ENCODE results near the gene PPL.

The PPL gene

GRCh38 chr16:4880006-4880580 is 56.9 kb downstream of the PPL start:
- no peak overlapping the region for H3K4me3 ChIP-seq (ENCODE audit: low read length)
- no peak for TF ChIP-seq CTCF (IDR thresholded peaks at IDR 0.05; ENCODE audit: insufficient read depth, low read depth, low read length, missing control alignments)
- no peak for DNase-seq (ENCODE audit: low read depth)

DNA sequence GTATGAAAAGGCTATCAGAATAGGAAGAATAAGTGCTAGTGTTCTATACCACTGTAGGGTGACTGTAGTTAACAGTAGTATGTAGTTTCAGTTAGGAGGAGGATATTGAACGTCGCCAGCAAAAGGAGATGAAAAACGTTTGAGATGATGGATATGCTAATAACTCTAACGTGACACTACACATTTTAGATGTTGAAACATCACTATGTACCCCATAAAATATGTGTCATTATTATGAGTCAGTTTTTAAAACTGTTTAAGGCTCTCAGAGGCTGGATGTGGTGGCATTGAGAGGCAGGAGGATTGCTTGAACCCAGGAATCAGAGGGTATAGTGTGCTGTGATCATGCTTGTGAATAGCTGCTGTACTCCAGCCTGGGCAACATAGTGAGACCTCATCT is 57.9 kb downstream of the PPL start:
- no peak for DNase-seq (ENCODE audit: low read depth)
- no peak for TF ChIP-seq CTCF (IDR thresholded peaks at IDR 0.05; ENCODE audit: insufficient read depth, low read depth, low read length, missing control alignments)
- no peak overlapping the region for H3K4me3 ChIP-seq (ENCODE audit: low read length)

DNA sequence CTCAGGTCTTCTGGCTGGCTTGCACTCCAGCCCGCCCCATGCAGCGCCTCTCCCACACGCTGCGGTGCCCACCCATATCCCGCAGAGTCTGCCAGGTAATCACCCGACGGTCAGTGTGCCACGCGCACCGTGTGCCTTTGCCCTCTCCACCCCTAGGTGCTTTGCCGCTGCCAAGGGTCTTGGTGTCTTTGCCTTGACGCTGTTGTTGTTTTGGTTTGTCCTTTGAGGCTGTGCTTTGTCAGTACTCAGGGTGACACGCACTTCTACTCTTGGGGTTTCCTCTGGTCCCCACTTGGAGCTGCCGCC is 59.6 kb downstream of the PPL start:
- TF ChIP-seq CTCF (IDR thresholded peaks at IDR 0.05; ENCODE audit: insufficient read depth, low read depth, low read length, missing control alignments): no peak
- DNase-seq (ENCODE audit: low read depth): no peak
- H3K4me3 ChIP-seq (ENCODE audit: low read length): no peak overlapping the region

DNA sequence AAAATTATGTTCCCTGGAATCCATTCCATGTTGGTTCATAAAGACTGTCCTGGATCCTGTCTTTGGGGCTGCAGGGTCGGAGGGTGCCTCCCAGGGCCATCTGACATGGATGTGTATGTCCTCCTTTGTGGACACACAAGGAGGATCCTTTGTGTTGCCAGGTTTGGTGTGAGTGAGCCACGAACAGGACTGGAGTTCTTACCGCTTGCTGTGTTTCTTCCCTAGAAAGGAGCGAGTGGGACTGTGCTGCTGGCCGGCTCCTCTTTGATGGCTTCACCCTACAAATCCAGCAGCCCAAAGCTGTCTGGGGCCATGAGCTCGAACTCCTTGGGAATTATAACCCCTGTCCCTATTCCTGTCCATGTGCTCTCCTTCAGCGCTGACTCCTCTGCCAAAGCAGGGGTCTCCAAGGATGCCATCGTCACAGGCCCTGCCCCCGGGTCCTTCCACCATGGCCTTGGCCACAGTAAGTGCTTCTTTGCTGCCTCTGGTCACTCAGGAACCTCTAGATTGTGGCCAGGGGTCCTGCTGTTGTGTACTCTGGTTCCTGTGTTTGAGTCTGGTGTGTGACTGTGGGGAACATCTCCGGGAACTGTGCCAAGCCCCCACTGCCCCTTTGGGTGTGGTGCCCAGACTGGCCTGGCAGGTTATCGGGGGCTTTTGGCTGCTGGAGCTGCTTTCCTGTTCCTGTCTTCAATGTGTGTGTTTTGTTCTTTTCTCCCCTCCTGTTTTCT is 60.1 kb downstream of the PPL start:
- no peak overlapping the region for H3K4me3 ChIP-seq (ENCODE audit: low read length)
- no peak for TF ChIP-seq CTCF (IDR thresholded peaks at IDR 0.05; ENCODE audit: insufficient read depth, low read depth, low read length, missing control alignments)
- no peak for DNase-seq (ENCODE audit: low read depth)

GRCh38 chr16:4874666-4875065 is 62.3 kb downstream of the PPL start:
- TF ChIP-seq CTCF (IDR thresholded peaks at IDR 0.05; ENCODE audit: insufficient read depth, low read depth, low read length, missing control alignments): no peak

GRCh38 chr16:4873091-4873490 is 63.9 kb downstream of the PPL start:
- no peak for DNase-seq (ENCODE audit: low read depth)
- TF ChIP-seq CTCF (IDR thresholded peaks at IDR 0.05; ENCODE audit: insufficient read depth, low read depth, low read length, missing control alignments): no peak
- H3K4me3 ChIP-seq (ENCODE audit: low read length): no peak overlapping the region

More at GRCh38 chr16:4874666-4875065, 62.3 kb downstream of the PPL start:
- H3K4me3 ChIP-seq (ENCODE audit: low read length): no peak overlapping the region
- DNase-seq (ENCODE audit: low read depth): no peak

GRCh38 chr16:4871071-4871470 is 65.9 kb downstream of the PPL start:
- H3K4me3 ChIP-seq (ENCODE audit: low read length): no peak overlapping the region
- TF ChIP-seq CTCF (IDR thresholded peaks at IDR 0.05; ENCODE audit: insufficient read depth, low read depth, low read length, missing control alignments): no peak
- DNase-seq (ENCODE audit: low read depth): no peak
